HEK293 (cell line): ENCODE data around the gene OR2A12.

Experiments used
- CTCF ChIA-PET: fragments of 350-600 bp; formaldehyde crosslinking; extraction: SDS; loops from one replicate; lab custom pipeline; 2021; ENCODE audit warnings: antibody characterized with exemption; lab: Yijun Ruan, JAX
- POLR2A ChIA-PET: fragments of 300-600 bp; formaldehyde crosslinking; extraction: SDS; loops from one replicate; lab custom pipeline; 2020; ENCODE audit warnings: antibody characterized with exemption, inconsistent platforms; lab: Yijun Ruan, JAX
- H3K27ac ChIP-seq: fragments of 200-500 bp; sonication (Bioruptor generic); 2 replicates; pipeline ENCODE4 v1.5.1; 2014; ENCODE audit warnings: low read depth, low read length, control low read depth, inconsistent platforms; ENCODE audit errors: extremely low read depth
- H3K36me3 ChIP-seq, 2 experiments: fragments of 200-500 bp in 1 of 2; sonication (Bioruptor generic) in 1 of 2; 1 replicate in 1 of 2; 2 replicates in 1 of 2; pipeline ENCODE4 v1.5.1; 2014 to 2017; ENCODE audit warnings: inconsistent platforms in 2 of 2, low read length in 2 of 2; ENCODE audit not compliant: control insufficient read depth in 2 of 2, insufficient read depth in 1 of 2
- H3K4me1 ChIP-seq: fragments of 200-500 bp; sonication (Bioruptor generic); 2 replicates; pipeline ENCODE4 v1.5.1; 2014; ENCODE audit warnings: mild to moderate bottlenecking, low read length, inconsistent platforms; ENCODE audit not compliant: control insufficient read depth, insufficient read depth
- H3K4me3 ChIP-seq: 2 replicates; pipeline ENCODE4 v1.5.1; 2011; ENCODE audit warnings: low read depth, mild to moderate bottlenecking, control low read depth, low read length, moderate library complexity
- H3K9me3 ChIP-seq: fragments of 200-500 bp; sonication (Bioruptor generic); 2 replicates; pipeline ENCODE4 v1.5.1; 2014; ENCODE audit warnings: low read depth, low read length, inconsistent platforms; ENCODE audit not compliant: control insufficient read depth, insufficient read depth
- BCL11B ChIP-seq: fragments of 450-650 bp; formaldehyde crosslinking; IDR thresholded peaks from 2 replicates; pipeline ENCODE4 v1.5.1; 2016; ENCODE audit warnings: low read depth, missing biosample characterization, missing genetic modification characterization
- ELK4 ChIP-seq: IDR thresholded peaks from 2 replicates; pipeline ENCODE4 v1.6.1; 2011; ENCODE audit warnings: mild to moderate bottlenecking, low read depth, low read length, borderline replicate concordance
- HOXD13 ChIP-seq: sonication (generic); formaldehyde crosslinking; IDR thresholded peaks from 2 replicates; pipeline ENCODE4 v1.8.0; 2022; ENCODE audit warnings: missing genetic modification reagents, borderline replicate concordance
- KLF10 ChIP-seq: fragments of 450-650 bp; IDR thresholded peaks from 2 replicates; pipeline ENCODE4 v1.5.1; 2018; ENCODE audit warnings: missing biosample characterization, mild to moderate bottlenecking, missing genetic modification characterization
- PRDM1 ChIP-seq: fragments of 450-650 bp; formaldehyde crosslinking; IDR thresholded peaks from 2 replicates; pipeline ENCODE4; 2016; ENCODE audit warnings: missing biosample characterization, missing genetic modification characterization
- RBAK ChIP-seq: fragments of 450-650 bp; formaldehyde crosslinking; IDR thresholded peaks from 2 replicates; pipeline ENCODE4 v1.5.1; 2016; ENCODE audit warnings: missing biosample characterization, missing genetic modification characterization
- ZBTB1 ChIP-seq: fragments of 450-650 bp; formaldehyde crosslinking; IDR thresholded peaks from 2 replicates; pipeline ENCODE4 v1.5.1; 2016; ENCODE audit warnings: missing biosample characterization, missing genetic modification characterization
- ZBTB20 ChIP-seq: fragments of 450-650 bp; formaldehyde crosslinking; IDR thresholded peaks from 2 replicates; pipeline ENCODE4 v1.5.1; 2016; ENCODE audit warnings: missing biosample characterization, missing genetic modification characterization
- ZNF274 ChIP-seq, 2 experiments: fragments of 200-500 bp in 1 of 2; fragments of 450-650 bp in 1 of 2; sonication (Bioruptor generic) in 1 of 2; formaldehyde crosslinking in 1 of 2; IDR thresholded peaks; 2 replicates each; pipeline versions ENCODE4 v1.5.1 to v1.6.1; 2014 to 2016; ENCODE audit warnings: borderline replicate concordance in 1 of 2, inconsistent platforms in 1 of 2, low read length in 1 of 2, missing biosample characterization in 1 of 2, missing genetic modification characterization in 1 of 2
- ZNF366 ChIP-seq: fragments of 450-650 bp; formaldehyde crosslinking; conservative IDR thresholded peaks from 2 replicates; pipeline ENCODE4 v1.5.1; 2016; ENCODE audit warnings: missing biosample characterization, missing genetic modification characterization
- ZNF501 ChIP-seq: fragments of 450-650 bp; formaldehyde crosslinking; IDR thresholded peaks from 2 replicates; pipeline ENCODE4 v1.5.1; 2016; ENCODE audit warnings: missing biosample characterization, missing genetic modification characterization
- ZNF513 ChIP-seq: fragments of 450-650 bp; IDR thresholded peaks from 2 replicates; pipeline ENCODE4 v1.5.1; 2018; ENCODE audit warnings: missing biosample characterization, missing genetic modification characterization
- ZNF677 ChIP-seq: fragments of 450-650 bp; IDR thresholded peaks from 2 replicates; pipeline ENCODE4 v1.5.0; 2018; ENCODE audit warnings: missing biosample characterization, mild to moderate bottlenecking, missing genetic modification characterization, moderate library complexity
- TF ChIP-seq, protein P1 (sequence below): fragments of 450-650 bp; formaldehyde crosslinking; IDR thresholded peaks from 2 replicates; pipeline ENCODE4 v1.5.1; 2016; ENCODE audit warnings: missing biosample characterization, missing genetic modification characterization, borderline replicate concordance
- TF ChIP-seq, protein P2 (sequence below): fragments of 450-650 bp; formaldehyde crosslinking; IDR thresholded peaks from 2 replicates; pipeline ENCODE4 v1.5.1; 2016; ENCODE audit warnings: missing biosample characterization, missing genetic modification characterization
- TF ChIP-seq, protein P3 (sequence below): fragments of 450-650 bp; formaldehyde crosslinking; IDR thresholded peaks from 2 replicates; pipeline ENCODE4 v1.5.1; 2016; ENCODE audit warnings: missing biosample characterization, missing genetic modification characterization

Gene OR2A12

GRCh38 chr7:144090667-144091066 lies 4.6 kb downstream of the OR2A12 start (continued):
- TF ChIP-seq ZNF513 (tag by site-specific recombination), result no peak

DNA sequence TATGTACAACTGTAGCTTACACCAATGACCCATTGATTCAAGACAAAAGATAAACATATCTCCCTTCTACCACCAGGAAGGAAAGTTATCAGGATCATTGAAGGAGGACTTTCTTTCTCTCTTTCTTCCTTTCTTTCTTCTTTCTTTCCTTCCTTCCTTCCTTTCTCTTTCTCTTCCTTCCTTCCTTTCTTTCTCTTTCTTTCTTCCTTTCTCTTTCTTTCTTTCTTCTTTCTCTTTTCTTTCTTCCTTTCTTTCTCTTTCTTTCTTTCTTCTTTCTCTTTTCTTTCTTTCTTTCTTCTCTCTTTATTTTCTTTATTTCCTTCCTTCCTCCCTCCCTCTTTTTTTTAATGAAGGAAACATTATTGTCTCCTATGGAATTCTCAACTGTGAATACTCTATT lies 12.7 kb downstream of the OR2A12 start:
- CTCF ChIA-PET, result no interaction called here
- no peak overlapping the region for H3K4me3 ChIP-seq
- POLR2A ChIA-PET, result no interaction called here
- H3K4me1 ChIP-seq, result no peaks in the 10 kb centered on the region
- TF ChIP-seq ZNF366 (tag by site-specific recombination), result peak; percentile 66
- no peak for TF ChIP-seq KLF10 (tag by site-specific recombination)
- TF ChIP-seq ZBTB1, result no peak
- TF ChIP-seq ELK4, result no peak
- TF ChIP-seq HOXD13 (CRISPR knock-in tag), result no peak
- no peak for TF ChIP-seq ZNF274 (IDR thresholded peaks at IDR 0.05; ENCODE audit: low read length)
- TF ChIP-seq ZNF274 (tag by site-specific recombination; IDR thresholded peaks at IDR 0.05; ENCODE audit: borderline replicate concordance), result no peak
- no peak for TF ChIP-seq RBAK (tag by site-specific recombination)
- TF ChIP-seq ZNF677, result no peak
- TF ChIP-seq, protein P1, sequence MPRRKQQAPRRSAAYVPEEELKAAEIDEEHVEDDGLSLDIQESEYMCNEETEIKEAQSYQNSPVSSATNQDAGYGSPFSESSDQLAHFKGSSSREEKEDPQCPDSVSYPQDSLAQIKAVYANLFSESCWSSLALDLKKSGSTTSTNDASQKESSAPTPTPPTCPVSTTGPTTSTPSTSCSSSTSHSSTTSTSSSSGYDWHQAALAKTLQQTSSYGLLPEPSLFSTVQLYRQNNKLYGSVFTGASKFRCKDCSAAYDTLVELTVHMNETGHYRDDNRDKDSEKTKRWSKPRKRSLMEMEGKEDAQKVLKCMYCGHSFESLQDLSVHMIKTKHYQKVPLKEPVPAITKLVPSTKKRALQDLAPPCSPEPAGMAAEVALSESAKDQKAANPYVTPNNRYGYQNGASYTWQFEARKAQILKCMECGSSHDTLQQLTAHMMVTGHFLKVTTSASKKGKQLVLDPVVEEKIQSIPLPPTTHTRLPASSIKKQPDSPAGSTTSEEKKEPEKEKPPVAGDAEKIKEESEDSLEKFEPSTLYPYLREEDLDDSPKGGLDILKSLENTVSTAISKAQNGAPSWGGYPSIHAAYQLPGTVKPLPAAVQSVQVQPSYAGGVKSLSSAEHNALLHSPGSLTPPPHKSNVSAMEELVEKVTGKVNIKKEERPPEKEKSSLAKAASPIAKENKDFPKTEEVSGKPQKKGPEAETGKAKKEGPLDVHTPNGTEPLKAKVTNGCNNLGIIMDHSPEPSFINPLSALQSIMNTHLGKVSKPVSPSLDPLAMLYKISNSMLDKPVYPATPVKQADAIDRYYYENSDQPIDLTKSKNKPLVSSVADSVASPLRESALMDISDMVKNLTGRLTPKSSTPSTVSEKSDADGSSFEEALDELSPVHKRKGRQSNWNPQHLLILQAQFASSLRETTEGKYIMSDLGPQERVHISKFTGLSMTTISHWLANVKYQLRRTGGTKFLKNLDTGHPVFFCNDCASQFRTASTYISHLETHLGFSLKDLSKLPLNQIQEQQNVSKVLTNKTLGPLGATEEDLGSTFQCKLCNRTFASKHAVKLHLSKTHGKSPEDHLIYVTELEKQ (tag by site-specific recombination), result no peak
- TF ChIP-seq, protein P2, sequence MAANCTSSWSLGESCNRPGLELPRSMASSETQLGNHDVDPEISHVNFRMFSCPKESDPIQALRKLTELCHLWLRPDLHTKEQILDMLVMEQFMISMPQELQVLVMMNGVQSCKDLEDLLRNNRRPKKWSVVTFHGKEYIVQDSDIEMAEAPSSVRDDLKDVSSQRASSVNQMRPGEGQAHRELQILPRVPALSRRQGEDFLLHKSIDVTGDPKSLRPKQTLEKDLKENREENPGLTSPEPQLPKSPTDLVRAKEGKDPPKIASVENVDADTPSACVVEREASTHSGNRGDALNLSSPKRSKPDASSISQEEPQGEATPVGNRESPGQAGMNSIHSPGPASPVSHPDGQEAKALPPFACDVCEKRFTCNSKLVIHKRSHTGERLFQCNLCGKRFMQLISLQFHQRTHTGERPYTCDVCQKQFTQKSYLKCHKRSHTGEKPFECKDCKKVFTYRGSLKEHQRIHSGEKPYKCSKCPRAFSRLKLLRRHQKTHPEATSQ (tag by site-specific recombination), result no peak
- peak; percentile 96 for TF ChIP-seq PRDM1
- TF ChIP-seq BCL11B, result no peak
- TF ChIP-seq, all 188 proteins: peak for 2
- no peaks in the 10 kb centered on the region for H3K9me3 ChIP-seq
- H3K36me3 ChIP-seq, result no peaks in the 10 kb centered on the region
- H3K27ac ChIP-seq, result no peak overlapping the region

GRCh38 chr7:144100607-144101006 lies 14.5 kb downstream of the OR2A12 start:
- TF ChIP-seq ZNF501 (tag by site-specific recombination) (no peak), ZBTB20 (tag by site-specific recombination) (no peak)
- TF ChIP-seq, protein P3, sequence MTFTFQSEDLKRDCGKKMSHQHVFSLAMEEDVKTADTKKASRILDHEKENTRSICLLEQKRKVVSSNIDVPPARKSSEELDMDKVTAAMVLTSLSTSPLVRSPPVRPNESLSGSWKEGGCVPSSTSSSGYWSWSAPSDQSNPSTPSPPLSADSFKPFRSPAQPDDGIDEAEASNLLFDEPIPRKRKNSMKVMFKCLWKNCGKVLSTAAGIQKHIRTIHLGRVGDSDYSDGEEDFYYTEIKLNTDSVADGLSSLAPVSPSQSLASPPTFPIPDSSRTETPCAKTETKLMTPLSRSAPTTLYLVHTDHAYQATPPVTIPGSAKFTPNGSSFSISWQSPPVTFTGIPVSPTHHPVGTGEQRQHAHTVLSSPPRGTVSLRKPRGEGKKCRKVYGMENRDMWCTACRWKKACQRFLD (tag by site-specific recombination), result no peak
- CTCF ChIA-PET, result interaction anchor here (0.7 kb wide), 2 partner anchors 16 to 40 kb away, joined by 3 read pairs; no protein-coding TSS in a partner anchor

More at GRCh38 chr7:144100607-144101006, 14.5 kb downstream of the OR2A12 start:
- Histone ChIP-seq H3K27ac (no peak overlapping the region), H3K4me1 (no peaks in the 10 kb centered on the region), H3K36me3 (no peaks in the 10 kb centered on the region), H3K9me3 (no peaks in the 10 kb centered on the region), H3K4me3 (no peak overlapping the region)
- POLR2A ChIA-PET, result no interaction called here
